ENCODE data around the gene MASP2. TPM values are rescaled to one million over a fixed set of nuclear protein-coding genes. Genes with fewer than 3 reads are reported as not detected.

Gene MASP2
- total RNA-seq, 4 donors from 2014 or later = 0.19 TPM; not detected in 3

GRCh38 chr1:11059968-11060830 is 13.2 kb upstream of the MASP2 start, which contains the start of gene SRM:
Gene SRM (minus strand): TSS chr1:11060018. CDS start chr1:11059943, 75 bp downstream.
- DNase-seq = peak; percentile 27
- Histone ChIP-seq H3K9me3 (no peaks in the 10 kb centered on the region), H3K27me3 (no peaks in the 10 kb centered on the region), H3K4me3 (peak within 1 kb of the TSS; percentile 70 to 99 (median 88)), H3K27ac (peak within 1 kb of the TSS; percentile 71 to 85 (median 81)), H3K4me1 (peaks cover 12 to 38% (median 16%) of the 10 kb centered on the region in 3 donors), H3K36me3 (peaks cover 9 to 56% (median 17%) of the 10 kb centered on the region in 3 donors)
- WGBS, 2 donors = 0% methylated on average over 13 to 20 of the region's 83 CpGs
- intact Hi-C loops (cut with DNase I) = no loop called here
- TF ChIP-seq POLR2A (IDR thresholded peaks at IDR 0.05) (peak in 2 of 4 donors; percentile 66 to 77), CTCF (IDR thresholded peaks at IDR 0.05) (peak; percentile 18 to 81 (median 68))

GRCh38 chr1:11059155-11059967 is 12.3 kb upstream of the MASP2 start:
- WGBS, 2 donors = 0% methylated on average over 1 of the region's 72 CpGs; no CpG with 5 or more reads in 1 of the 2 donors
- DNase-seq = no peak
- intact Hi-C loops (cut with DNase I) = no loop called here
- Histone ChIP-seq H3K36me3 (peaks cover 9 to 56% (median 14%) of the 10 kb centered on the region in 3 donors), H3K9me3 (no peaks in the 10 kb centered on the region), H3K27ac (peak overlapping the region; percentile 59 to 79 (median 68)), H3K27me3 (no peaks in the 10 kb centered on the region), H3K4me3 (peak overlapping the region; percentile 70 to 99 (median 88)), H3K4me1 (peaks cover 12 to 38% (median 16%) of the 10 kb centered on the region in 3 donors)
- TF ChIP-seq CTCF (IDR thresholded peaks at IDR 0.05) = no peak
- TF ChIP-seq POLR2A (IDR thresholded peaks at IDR 0.05) = no peak

GRCh38 chr1:11058595-11059154 is 11.6 kb upstream of the MASP2 start:
- no peaks in the 10 kb centered on the region for H3K27me3 ChIP-seq
- H3K36me3 ChIP-seq = peaks cover 9 to 56% (median 14%) of the 10 kb centered on the region in 3 donors
- TF ChIP-seq CTCF (IDR thresholded peaks at IDR 0.05) = no peak
- no peak for TF ChIP-seq POLR2A (IDR thresholded peaks at IDR 0.05)
- intact Hi-C loops (cut with DNase I) = no loop called here
- no peak for DNase-seq
- H3K4me3 ChIP-seq = peak overlapping the region; percentile 70 to 99 (median 88)
- H3K4me1 ChIP-seq = peaks cover 12 to 38% (median 16%) of the 10 kb centered on the region in 3 donors
- no peaks in the 10 kb centered on the region for H3K9me3 ChIP-seq
- 23 to 59% methylated on average over 4 to 8 of the region's 28 CpGs for WGBS, 2 donors
- H3K27ac ChIP-seq = peak overlapping the region in 3 of 4 donors; percentile 59 to 79 (median 78)

GRCh38 chr1:11058026-11058425 is 11.0 kb upstream of the MASP2 start:
- intact Hi-C loops (cut with DNase I) = no loop called here
- no peak for DNase-seq
- Histone ChIP-seq H3K4me1 (peaks cover 14 to 44% (median 16%) of the 10 kb centered on the region in 3 donors), H3K9me3 (no peaks in the 10 kb centered on the region), H3K27ac (no peak overlapping the region), H3K4me3 (no peak overlapping the region), H3K27me3 (no peaks in the 10 kb centered on the region), H3K36me3 (peaks cover 9 to 49% (median 14%) of the 10 kb centered on the region in 3 donors)
- WGBS, 2 donors = 70 to 83% methylated on average over 4 to 8 of the region's 14 CpGs
- TF ChIP-seq CTCF (IDR thresholded peaks at IDR 0.05) (no peak), POLR2A (IDR thresholded peaks at IDR 0.05) (no peak)

All from esophagus squamous epithelium (tissue), 5 donors.